ENCODE measurements around the gene CCDC102A.
"Not testable (repeated sequence)": the region's sequence is repeated elsewhere in the genome, so short reads cannot be mapped to it uniquely, and the experiment has no call there.

CCDC102A gene

GRCh38 chr16:57564571-57565270, 28.4 kb upstream of the CCDC102A start:
- DNase-seq, result no peak

GRCh38 chr16:57563761-57564160, 27.4 kb upstream of the CCDC102A start:
- no peak for DNase-seq

GRCh38 chr16:57563487-57563750, 27.0 kb upstream of the CCDC102A start:
- no peak for DNase-seq

GRCh38 chr16:57562669-57563486, 26.5 kb upstream of the CCDC102A start:
- DNase-seq, result no peak

GRCh38 chr16:57562066-57562465, 25.7 kb upstream of the CCDC102A start:
- DNase-seq, result no peak

- DNase-seq, result no peak
Observed at GRCh38 chr16:57559072-57559790, 22.9 kb upstream of the CCDC102A start.

GRCh38 chr16:57556941-57557541, 20.7 kb upstream of the CCDC102A start:
- DNase-seq, result no peak

- no peak for DNase-seq
Observed at GRCh38 chr16:57555831-57556230, 19.5 kb upstream of the CCDC102A start.

GRCh38 chr16:57551057-57551456, 14.7 kb upstream of the CCDC102A start:
- DNase-seq, result no peak

GRCh38 chr16:57549730-57550129, 13.4 kb upstream of the CCDC102A start:
- no peak for DNase-seq

- no peak for DNase-seq
Observed at GRCh38 chr16:57548408-57548807, 12.0 kb upstream of the CCDC102A start.

- DNase-seq, result not testable (repeated sequence)
Observed at GRCh38 chr16:57547524-57547923, 11.2 kb upstream of the CCDC102A start.

GRCh38 chr16:57544124-57544653, 7.8 kb upstream of the CCDC102A start:
- DNase-seq, result peak; percentile 89

GRCh38 chr16:57541754-57542435, 5.5 kb upstream of the CCDC102A start:
- DNase-seq, result no peak

- DNase-seq, result no peak
Observed at GRCh38 chr16:57540906-57541753, 4.8 kb upstream of the CCDC102A start.

- DNase-seq, result no peak
Observed at GRCh38 chr16:57540387-57540786, 4.0 kb upstream of the CCDC102A start.

- peak; percentile 23 to 32 for DNase-seq
Observed at GRCh38 chr16:57539072-57539796, 2.9 kb upstream of the CCDC102A start.

- DNase-seq, result no peak
Observed at GRCh38 chr16:57538235-57538721, 1.9 kb upstream of the CCDC102A start.

GRCh38 chr16:57537581-57538234, 1.3 kb upstream of the CCDC102A start:
- DNase-seq, result peak; percentile 26 to 48

- DNase-seq, result no peak
Observed at GRCh38 chr16:57537194-57537505, 779 bp upstream of the CCDC102A start.
